SU-DHL-6 (cell line): ENCODE measurements around the gene BID.
"Not testable (repeated sequence)": the region's sequence is repeated elsewhere in the genome, so short reads cannot be mapped to it uniquely, and the experiment has no call there.

Experiments used
- H2AFZ ChIP-seq: fragments of 200-600 bp; sonication (generic); 2 replicates; pipeline ENCODE4 v1.6.1; 2014; ENCODE audit warnings: low read depth, mild to moderate bottlenecking, moderate library complexity, mixed read lengths, antibody characterized with exemption, low read length; ENCODE audit not compliant: severe bottlenecking
- H3F3A ChIP-seq: fragments of 200-600 bp; shearing (Covaris generic); 2 replicates; pipeline ENCODE4 v1.6.0; 2016; ENCODE audit warnings: antibody characterized with exemption, mild to moderate bottlenecking; ENCODE audit not compliant: insufficient read depth
- H3K27ac ChIP-seq: fragments of 200-600 bp; sonication (generic); 2 replicates; pipeline ENCODE4 v1.5.1; 2016; ENCODE audit warnings: low read depth, mild to moderate bottlenecking, low read length, moderate library complexity, mixed read lengths
- H3K27me3 ChIP-seq: fragments of 200-600 bp; sonication (generic), shearing (Covaris generic); 2 replicates; pipeline ENCODE4 v1.6.0; 2014; ENCODE audit warnings: mild to moderate bottlenecking, low read length
- H3K36me3 ChIP-seq: fragments of 200-600 bp; sonication (generic); 2 replicates; pipeline ENCODE4 v1.6.1; 2014; ENCODE audit warnings: mild to moderate bottlenecking, low read length, mixed read lengths
- H3K4me2 ChIP-seq: fragments of 300-600, 200-600 bp; shearing (Covaris generic), sonication (generic); 2 replicates; pipeline ENCODE4 v1.6.0; 2014; ENCODE audit warnings: low read length, low read depth, mild to moderate bottlenecking; ENCODE audit not compliant: poor library complexity, severe bottlenecking
- H3K4me3 ChIP-seq: fragments of 200-600 bp; sonication (generic); 2 replicates; pipeline ENCODE4 v1.5.1; 2014; ENCODE audit warnings: antibody characterized with exemption, low read length, mild to moderate bottlenecking, mixed read lengths; ENCODE audit not compliant: insufficient read depth, poor library complexity, severe bottlenecking
- H3K79me2 ChIP-seq: fragments of 200-600 bp; sonication (generic); 2 replicates; pipeline ENCODE4 v1.6.1; 2014; ENCODE audit warnings: mild to moderate bottlenecking, low read length, moderate library complexity; ENCODE audit not compliant: insufficient read depth
- H3K9ac ChIP-seq: fragments of 200-600 bp; sonication (generic); 2 replicates; pipeline ENCODE4 v1.7.0; 2014; ENCODE audit warnings: mild to moderate bottlenecking, low read length
- H3K9me2 ChIP-seq: fragments of 200-600 bp; sonication (generic); replicated peaks from 2 replicates; pipeline ENCODE4 v1.6.1; 2014; ENCODE audit warnings: low read length; ENCODE audit not compliant: insufficient read depth
- H3K9me3 ChIP-seq: fragments of 200-600 bp; sonication (generic); 2 replicates; pipeline ENCODE4 v1.6.1; 2014; ENCODE audit warnings: low read length, mixed read lengths; ENCODE audit not compliant: insufficient read depth
- H4K20me1 ChIP-seq: fragments of 200-600 bp; sonication (generic); 2 replicates; pipeline ENCODE4 v1.6.1; 2014; ENCODE audit warnings: low read depth, mild to moderate bottlenecking, antibody characterized with exemption, low read length, moderate library complexity, mixed read lengths
- EZH2phosphoT487 ChIP-seq: fragments of 200-600 bp; sonication (generic), shearing (Covaris generic); conservative IDR thresholded peaks from 2 replicates; pipeline ENCODE4 v1.6.1; 2018; ENCODE audit warnings: mild to moderate bottlenecking, antibody characterized with exemption, low read length, moderate library complexity, mixed read lengths
- TF ChIP-seq, protein P1 (sequence below): fragments of 200-600 bp; sonication (generic); IDR thresholded peaks from one replicate; pipeline ENCODE4 v1.5.1; 2017; ENCODE audit warnings: antibody characterized with exemption, mild to moderate bottlenecking, low read length, moderate library complexity; ENCODE audit not compliant: insufficient read depth, poor library complexity, severe bottlenecking

Gene BID

DNA sequence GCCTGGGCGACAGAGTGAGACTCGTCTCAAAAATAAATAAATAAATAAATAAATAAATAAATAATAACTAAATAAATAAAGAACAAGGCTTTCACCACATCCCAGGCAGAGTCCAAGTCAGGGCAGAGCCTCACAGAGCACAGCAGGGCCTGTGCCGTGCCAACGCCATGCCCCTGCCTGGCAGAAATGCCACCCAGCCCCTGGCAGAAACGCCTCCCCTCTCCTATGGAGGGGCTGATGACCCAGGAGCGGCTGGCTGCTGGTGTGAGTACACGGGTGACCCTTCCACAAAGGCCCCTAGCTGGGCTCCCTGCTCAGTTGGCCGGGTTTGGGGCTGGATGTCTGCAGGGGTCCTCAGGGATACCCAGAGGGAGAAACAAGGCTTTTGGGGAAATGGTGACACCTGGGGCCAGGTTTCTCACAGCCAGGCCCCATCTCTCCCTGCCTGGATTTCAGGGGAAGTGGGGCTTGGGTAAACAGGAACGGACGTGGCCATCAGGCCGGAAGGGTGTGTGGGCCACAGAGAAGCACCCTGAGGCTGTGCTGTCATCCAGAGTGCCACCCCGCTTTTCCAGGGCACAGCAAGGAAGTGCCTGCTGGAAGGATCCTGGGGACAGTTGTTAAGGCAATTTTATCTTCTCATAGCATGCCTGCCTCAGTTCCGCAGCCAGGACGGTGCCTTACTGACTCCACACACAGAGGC is 5.1 kb downstream of the BID start:
- no peaks in the 10 kb centered on the region for H3F3A ChIP-seq
- H3K36me3 ChIP-seq, result no peaks in the 10 kb centered on the region
- H3K4me3 ChIP-seq, result no peak overlapping the region
- no peaks in the 10 kb centered on the region for H3K27me3 ChIP-seq
- no peaks in the 10 kb centered on the region for H4K20me1 ChIP-seq
- H3K9me3 ChIP-seq, result no peaks in the 10 kb centered on the region
- no peak overlapping the region for H3K9ac ChIP-seq
- H2AFZ ChIP-seq, result no peak overlapping the region
- no peak overlapping the region for H3K27ac ChIP-seq
- no peak for TF ChIP-seq EZH2phosphoT487
- TF ChIP-seq, protein P1, sequence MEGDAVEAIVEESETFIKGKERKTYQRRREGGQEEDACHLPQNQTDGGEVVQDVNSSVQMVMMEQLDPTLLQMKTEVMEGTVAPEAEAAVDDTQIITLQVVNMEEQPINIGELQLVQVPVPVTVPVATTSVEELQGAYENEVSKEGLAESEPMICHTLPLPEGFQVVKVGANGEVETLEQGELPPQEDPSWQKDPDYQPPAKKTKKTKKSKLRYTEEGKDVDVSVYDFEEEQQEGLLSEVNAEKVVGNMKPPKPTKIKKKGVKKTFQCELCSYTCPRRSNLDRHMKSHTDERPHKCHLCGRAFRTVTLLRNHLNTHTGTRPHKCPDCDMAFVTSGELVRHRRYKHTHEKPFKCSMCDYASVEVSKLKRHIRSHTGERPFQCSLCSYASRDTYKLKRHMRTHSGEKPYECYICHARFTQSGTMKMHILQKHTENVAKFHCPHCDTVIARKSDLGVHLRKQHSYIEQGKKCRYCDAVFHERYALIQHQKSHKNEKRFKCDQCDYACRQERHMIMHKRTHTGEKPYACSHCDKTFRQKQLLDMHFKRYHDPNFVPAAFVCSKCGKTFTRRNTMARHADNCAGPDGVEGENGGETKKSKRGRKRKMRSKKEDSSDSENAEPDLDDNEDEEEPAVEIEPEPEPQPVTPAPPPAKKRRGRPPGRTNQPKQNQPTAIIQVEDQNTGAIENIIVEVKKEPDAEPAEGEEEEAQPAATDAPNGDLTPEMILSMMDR, result no peak
- no peak overlapping the region for H3K4me2 ChIP-seq
- H3K9me2 ChIP-seq, result no peaks in the 10 kb centered on the region
- peaks cover 17% of the 10 kb centered on the region; the same call in 1 of the 2 replicates for H3K79me2 ChIP-seq

GRCh38 chr22:17767233-17768065 is 6.8 kb downstream of the BID start:
- Histone ChIP-seq H2AFZ (no peak overlapping the region), H3K79me2 (peaks cover 17% of the 10 kb centered on the region; the same call in 1 of the 2 replicates), H3K36me3 (no peaks in the 10 kb centered on the region), H3K4me2 (no peak overlapping the region), H4K20me1 (no peaks in the 10 kb centered on the region), H3K9ac (no peak overlapping the region), H3K4me3 (no peak overlapping the region), H3K27me3 (no peaks in the 10 kb centered on the region), H3K9me3 (no peaks in the 10 kb centered on the region), H3F3A (no peaks in the 10 kb centered on the region), H3K9me2 (no peaks in the 10 kb centered on the region), H3K27ac (no peak overlapping the region)
- no peak for TF ChIP-seq EZH2phosphoT487
- TF ChIP-seq, protein P1, result no peak

DNA sequence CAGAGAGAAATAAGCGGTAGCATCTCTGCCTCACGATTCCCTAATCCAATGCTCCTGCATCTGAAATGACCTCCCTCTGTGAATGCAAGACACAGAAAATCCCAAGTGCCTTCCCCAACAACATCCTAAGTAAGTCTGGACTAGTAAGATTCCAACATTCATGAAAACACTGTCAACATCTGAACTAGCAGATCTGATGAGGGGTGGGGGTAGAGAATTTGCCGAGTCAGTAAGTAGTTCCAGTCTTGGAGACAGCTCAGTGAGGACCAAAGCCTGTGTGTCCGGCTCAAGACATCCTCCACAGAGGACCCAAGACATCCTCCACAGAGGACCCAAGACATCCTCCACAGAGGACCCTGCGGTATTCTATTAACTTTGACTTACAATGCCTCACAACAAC is 9.4 kb downstream of the BID start:
- H3K9me3 ChIP-seq, H3K36me3 ChIP-seq, H3K27ac ChIP-seq, H3K79me2 ChIP-seq, H3K27me3 ChIP-seq, H3K9me2 ChIP-seq, H3F3A ChIP-seq, H4K20me1 ChIP-seq, H2AFZ ChIP-seq, H3K4me2 ChIP-seq, H3K9ac ChIP-seq, H3K4me3 ChIP-seq: not testable (repeated sequence)

- H3K9me2 ChIP-seq, result no peaks in the 10 kb centered on the region
- H3K9me3 ChIP-seq, result no peaks in the 10 kb centered on the region
- 0 out of 2 replicates have a peak, but pooled peaks cover 6% of the 10 kb centered on the region for H3K79me2 ChIP-seq
- H3K9ac ChIP-seq, result no peak overlapping the region
- no peaks in the 10 kb centered on the region for H3K36me3 ChIP-seq
- H3K4me2 ChIP-seq, result no peak overlapping the region
- TF ChIP-seq EZH2phosphoT487, result no peak
- TF ChIP-seq, protein P1, result no peak
- H3K27ac ChIP-seq, result no peak overlapping the region
- no peaks in the 10 kb centered on the region for H3K27me3 ChIP-seq
- no peak overlapping the region for H3K4me3 ChIP-seq
- H4K20me1 ChIP-seq, result no peaks in the 10 kb centered on the region
- H2AFZ ChIP-seq, result no peak overlapping the region
- no peaks in the 10 kb centered on the region for H3F3A ChIP-seq
Measured at GRCh38 chr22:17764036-17764435, 10.2 kb downstream of the BID start.

DNA sequence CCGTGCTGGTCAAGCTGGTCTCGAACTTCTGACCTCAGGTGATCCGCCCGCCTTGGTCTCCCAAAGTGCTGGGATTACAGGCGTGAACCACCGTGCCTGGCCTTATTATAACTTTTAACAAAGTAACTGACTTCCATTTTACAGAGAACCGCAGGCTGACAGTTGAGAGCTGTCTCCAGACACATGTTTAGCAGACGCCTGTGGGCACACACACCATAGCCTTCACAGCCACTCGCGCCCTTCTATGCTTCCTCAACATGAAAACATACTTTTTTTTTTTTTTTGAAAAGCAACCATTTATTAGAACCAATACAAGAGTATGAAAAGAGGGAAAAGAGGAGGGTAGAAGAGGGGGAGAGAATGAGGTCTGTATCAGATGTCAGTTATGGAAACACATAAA is 10.8 kb downstream of the BID start:
- H2AFZ ChIP-seq, H3K27me3 ChIP-seq, H3K27ac ChIP-seq, H3K36me3 ChIP-seq, H3K79me2 ChIP-seq, H3K9me2 ChIP-seq, H3F3A ChIP-seq, H4K20me1 ChIP-seq, H3K9me3 ChIP-seq, H3K9ac ChIP-seq, H3K4me3 ChIP-seq, H3K4me2 ChIP-seq: not testable (repeated sequence)
